NB4 (cell line): Measurements from ENCODE around the gene DGKA.

Experiments used
- CTCF ChIP-seq: IDR thresholded peaks from one replicate; pipeline ENCODE4 v1.5.1; 2012; ENCODE audit warnings: low read depth, low read length
- POLR2A ChIP-seq: IDR thresholded peaks from 2 replicates; pipeline ENCODE4 v1.6.1; 2011; ENCODE audit warnings: mild to moderate bottlenecking; ENCODE audit not compliant: insufficient read length; ENCODE audit errors: extremely low read depth

GRCh38 chr12:55909513-55909884 is 21.5 kb upstream of the DGKA start:
- no peak for TF ChIP-seq CTCF
- TF ChIP-seq POLR2A, result no peak
